AG04450 (cell line): ENCODE data around the gene SPAG9. TPM values are rescaled to one million over a fixed set of nuclear protein-coding genes. Genes with fewer than 3 reads are reported as not detected.

ENCODE experiments used
- CTCF ChIA-PET: fragments of 300-600, 350-600 bp; formaldehyde crosslinking; extraction: SDS; loops from one replicate; lab custom pipeline; 2022; ENCODE audit warnings: antibody characterized with exemption, inconsistent platforms; lab: Charles Lee
- POLR2A ChIA-PET: fragments of 350-600 bp; formaldehyde crosslinking; extraction: SDS; loops from one replicate; lab custom pipeline; 2021; ENCODE audit warnings: antibody characterized with exemption, inconsistent platforms; lab: Yijun Ruan, JAX
- DNase-seq: peaks from one replicate; pipeline ENCODE4 v3.0.0-alpha.2; 2011; ENCODE audit warnings: low read depth, low spot score
- H3K27ac ChIP-seq: one replicate; pipeline ENCODE4 v1.5.1; 2012; ENCODE audit warnings: low read depth, low read length, control low read depth
- H3K27me3 ChIP-seq: one replicate; pipeline ENCODE4 v1.6.0; 2012; ENCODE audit warnings: low read length; ENCODE audit not compliant: control insufficient read depth, insufficient read depth
- H3K4me3 ChIP-seq: 2 replicates; pipeline ENCODE4 v1.5.1; 2011; ENCODE audit warnings: mild to moderate bottlenecking, low read depth, low read length, control low read depth
- H3K9me3 ChIP-seq: 2 replicates; pipeline ENCODE4 v1.5.1; 2012; ENCODE audit warnings: low read length; ENCODE audit not compliant: control insufficient read depth, insufficient read depth
- CTCF ChIP-seq: IDR thresholded peaks from 2 replicates; pipeline ENCODE4 v1.5.1; 2011; ENCODE audit warnings: low read depth, low read length, control low read depth, inconsistent platforms
- polyA plus RNA-seq: library from polyadenylated mRNA; depleted of rRNA; stranded (reverse); fragments of >200 nt; gene quantifications from 2 replicates; pipeline ENCODE4 v1.2.3, GENCODE V29; 2011

Gene SPAG9
- polyA plus RNA-seq, 1 experiment, result 42.1 TPM

DNA sequence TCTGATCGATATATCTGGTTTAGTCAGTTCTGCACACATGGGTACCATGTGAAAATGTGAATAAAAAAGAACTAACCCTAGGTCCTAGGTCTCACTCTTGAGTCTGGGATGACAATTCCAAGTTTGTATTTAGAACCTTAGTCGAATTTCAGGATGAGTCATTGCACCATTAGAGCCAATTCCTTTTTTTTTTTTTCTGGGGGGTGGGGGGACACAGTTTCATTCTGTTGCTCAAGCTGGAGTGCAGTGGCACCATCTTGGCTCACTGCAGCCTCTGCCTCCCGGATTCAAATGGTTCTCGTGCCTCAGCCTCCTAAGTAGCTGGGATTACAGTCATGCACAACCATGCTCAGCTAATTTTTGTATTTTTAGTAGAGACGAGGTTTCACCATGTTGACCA is 41.6 kb downstream of the SPAG9 start:
- DNase-seq, result no peak
- POLR2A ChIA-PET, result no interaction called here
- no peaks in the 10 kb centered on the region for H3K27me3 ChIP-seq
- H3K27ac ChIP-seq, result no peak overlapping the region
- CTCF ChIA-PET, result no interaction called here
- no peaks in the 10 kb centered on the region for H3K9me3 ChIP-seq
- H3K4me3 ChIP-seq, result no peak overlapping the region
- no peak for TF ChIP-seq CTCF

DNA sequence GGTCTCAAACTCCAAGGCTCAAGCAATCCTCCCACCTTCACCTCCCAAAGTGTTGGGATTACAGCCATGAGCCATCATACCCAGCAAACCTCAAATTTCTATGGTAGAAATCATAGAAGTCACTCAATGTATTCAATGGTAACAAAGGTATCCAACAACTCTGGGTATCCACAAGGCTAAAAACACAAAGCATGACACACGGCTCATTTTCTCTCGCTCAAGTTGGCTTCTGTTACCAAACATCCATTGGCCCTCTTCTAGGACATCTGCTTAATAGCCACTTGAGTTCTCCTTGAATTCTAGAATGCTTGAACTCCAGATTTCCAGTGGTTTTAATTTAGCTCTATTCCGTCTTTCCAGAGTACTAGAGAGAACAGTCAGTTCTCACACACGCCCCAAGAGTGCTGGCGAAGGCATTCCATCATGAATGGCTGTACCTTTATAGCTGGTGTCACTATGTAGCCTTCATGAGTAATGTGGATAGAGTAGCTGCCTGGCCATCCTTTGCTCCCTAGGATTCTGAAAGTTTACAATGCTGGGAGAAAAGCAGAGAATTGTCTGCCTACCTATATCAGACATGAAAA is 42.6 kb downstream of the SPAG9 start:
- Histone ChIP-seq H3K27ac (no peak overlapping the region), H3K9me3 (no peaks in the 10 kb centered on the region), H3K27me3 (no peaks in the 10 kb centered on the region), H3K4me3 (no peak overlapping the region)
- no peak for DNase-seq
- ChIA-PET CTCF (no interaction called here), POLR2A (no interaction called here)
- no peak for TF ChIP-seq CTCF

GRCh38 chr17:51076821-51077220 is 43.8 kb downstream of the SPAG9 start:
- Histone ChIP-seq H3K27ac (no peak overlapping the region), H3K4me3 (no peak overlapping the region), H3K9me3 (no peaks in the 10 kb centered on the region; the same call in 1 of the 2 replicates), H3K27me3 (no peaks in the 10 kb centered on the region)
- TF ChIP-seq CTCF, result no peak
- no peak for DNase-seq
- ChIA-PET POLR2A (no interaction called here), CTCF (interaction anchor here (0.5 kb wide), 1 partner anchor 75 kb away, joined by 3 read pairs; no protein-coding TSS in a partner anchor)

DNA sequence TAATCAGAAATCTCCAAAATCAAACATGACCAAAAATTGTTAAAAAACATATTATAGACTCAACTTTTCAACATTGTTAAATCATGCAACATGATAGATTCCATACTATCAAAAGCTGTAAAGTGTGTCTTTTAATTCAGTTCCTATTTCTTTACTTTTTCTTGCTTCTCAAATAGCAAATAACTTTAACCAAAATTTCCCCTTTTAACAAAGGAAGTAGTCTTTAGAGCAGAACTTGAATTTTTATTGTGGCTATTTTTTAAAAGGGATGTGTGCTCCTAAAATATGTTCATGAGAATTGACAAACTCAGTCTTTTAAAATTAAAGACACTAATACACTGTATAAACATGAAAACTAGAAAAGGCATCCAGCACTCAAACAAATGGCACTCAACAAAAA is 49.1 kb downstream of the SPAG9 start:
- ChIA-PET CTCF (interaction anchor here (2.3 kb wide), 1 partner anchor 15 kb away, joined by 9 read pairs; no protein-coding TSS in a partner anchor), POLR2A (no interaction called here)

More for the DNA sequence above, 49.1 kb downstream of the SPAG9 start:
- H3K4me3 ChIP-seq, result no peak overlapping the region
- no peak for TF ChIP-seq CTCF
- H3K27me3 ChIP-seq, result no peaks in the 10 kb centered on the region
- no peaks in the 10 kb centered on the region; the same call in 1 of the 2 replicates for H3K9me3 ChIP-seq
- DNase-seq, result no peak
- H3K27ac ChIP-seq, result no peak overlapping the region
